K562 (cell line): ENCODE measurements around the gene TDRD6.

Source experiments
- AFF1 ChIP-seq, 2 experiments: fragments of 450-650 bp; IDR thresholded peaks; 2 replicates each; pipeline ENCODE4 v1.6.1; 2018; ENCODE audit warnings: mild to moderate bottlenecking in 2 of 2, low read depth in 1 of 2; ENCODE audit not compliant: partially characterized antibody in 2 of 2
- KLF6 ChIP-seq: fragments of 250-450 bp; sonication (Bioruptor Pico); IDR thresholded peaks from 2 replicates; pipeline ENCODE4 v1.4.0; 2020; ENCODE audit warnings: mild to moderate bottlenecking, moderate library complexity, borderline replicate concordance
- NFE2L1 ChIP-seq: fragments of 450-650 bp; IDR thresholded peaks from 2 replicates; pipeline ENCODE4 v1.6.1; 2016; ENCODE audit warnings: missing genetic modification characterization, low read depth, mild to moderate bottlenecking, missing compliant biosample characterization, moderate library complexity, borderline replicate concordance
- PHB2 ChIP-seq: fragments of 450-650 bp; IDR thresholded peaks from 2 replicates; pipeline ENCODE4 v1.6.1; 2017; ENCODE audit warnings: low read depth
- RUNX1 ChIP-seq: sonication (generic); IDR thresholded peaks from 2 replicates; pipeline ENCODE4 v1.6.1; 2016; ENCODE audit warnings: antibody characterized with exemption, low read depth
- SRF ChIP-seq, 2 experiments: fragments of 250-450, 450-650 bp in 1 of 2; sonication (Bioruptor Pico) in 1 of 2; sonication (generic) in 1 of 2; formaldehyde crosslinking; IDR thresholded peaks; 2 replicates each; pipeline versions ENCODE4 v1.5.0 to v1.5.1; 2020 to 2022; ENCODE audit warnings: mild to moderate bottlenecking in 1 of 2, missing genetic modification reagents in 1 of 2
- STAG1 ChIP-seq: sonication (generic); formaldehyde crosslinking; IDR thresholded peaks from 2 replicates; pipeline ENCODE4 v1.5.0; 2020; ENCODE audit warnings: missing genetic modification reagents, borderline replicate concordance
- ZNF384 ChIP-seq: IDR thresholded peaks from 2 replicates; pipeline ENCODE4 v1.6.1; 2012; ENCODE audit warnings: low read depth, low read length, improper control_type of control experiment

- TF ChIP-seq ZNF384 (no peak), AFF1 (IDR thresholded peaks at IDR 0.05; ENCODE audit: low read depth in 1 of 2, partially characterized antibody in 2 of 2) (no peak), NFE2L1 (tag) (no peak), KLF6 (no peak), STAG1 (CRISPR knock-in tag) (no peak), SRF (CRISPR knock-in tag; IDR thresholded peaks at IDR 0.05) (no peak), RUNX1 (no peak), PHB2 (no peak)
Observed at GRCh38 chr6:46711491-46711890, 23.8 kb downstream of the TDRD6 start.
